Measurements from ENCODE around the gene CELSR1. TPM values are rescaled to one million over a fixed set of nuclear protein-coding genes. Genes with fewer than 3 reads are reported as not detected.
A peak's percentile ranks its signal among the peaks of the same experiment; 100 is the strongest.

The CELSR1 gene
- total and polyA plus RNA-seq, 2 of the 13 experiments (the other 11 are each of a cell fraction or from before 2014, with no cell fraction given): 0.78 to 1.8 TPM

- TF ChIP-seq FUBP1 (CRISPR knock-in tag; IDR thresholded peaks at IDR 0.05; ENCODE audit: borderline replicate concordance) (0 out of 2 replicates have a peak, but pooled peaks have one; percentile 85), ATF3 (CRISPR knock-in tag; IDR thresholded peaks at IDR 0.05) (peak; percentile 100), ZNF740 (CRISPR knock-in tag; IDR thresholded peaks at IDR 0.05) (no peak), MYNN (CRISPR knock-in tag; IDR thresholded peaks at IDR 0.05; ENCODE audit: low read depth) (no peak), ZNF383 (CRISPR knock-in tag; IDR thresholded peaks at IDR 0.05; ENCODE audit: borderline replicate concordance) (peak; percentile 91; the same call in 1 of the 2 replicates), MAFF (IDR thresholded peaks at IDR 0.05; ENCODE audit: low read depth, low read length) (no peak), FOXK2 (IDR thresholded peaks at IDR 0.05) (no peak), ZFP91 (CRISPR knock-in tag; IDR thresholded peaks at IDR 0.05; ENCODE audit: borderline replicate concordance) (peak; percentile 73; the same call in 1 of the 2 replicates), ZBTB25 (CRISPR knock-in tag; IDR thresholded peaks at IDR 0.05) (peak; percentile 48; the same call in 1 of the 2 replicates), CEBPZ (IDR thresholded peaks at IDR 0.05; ENCODE audit: low read length) (no peak), ZBTB2 (CRISPR knock-in tag; IDR thresholded peaks at IDR 0.05; ENCODE audit: low read depth) (no peak), ZNF468 (CRISPR knock-in tag; IDR thresholded peaks at IDR 0.05) (no peak), ELF3 (CRISPR knock-in tag; IDR thresholded peaks at IDR 0.05) (peak; percentile 37; the same call in 1 of the 2 replicates)
Measured at GRCh38 chr22:46377525-46378425, 159.6 kb downstream of the CELSR1 start (continued).
